ENCODE data around the gene ARHGAP4.

The ARHGAP4 gene

DNA sequence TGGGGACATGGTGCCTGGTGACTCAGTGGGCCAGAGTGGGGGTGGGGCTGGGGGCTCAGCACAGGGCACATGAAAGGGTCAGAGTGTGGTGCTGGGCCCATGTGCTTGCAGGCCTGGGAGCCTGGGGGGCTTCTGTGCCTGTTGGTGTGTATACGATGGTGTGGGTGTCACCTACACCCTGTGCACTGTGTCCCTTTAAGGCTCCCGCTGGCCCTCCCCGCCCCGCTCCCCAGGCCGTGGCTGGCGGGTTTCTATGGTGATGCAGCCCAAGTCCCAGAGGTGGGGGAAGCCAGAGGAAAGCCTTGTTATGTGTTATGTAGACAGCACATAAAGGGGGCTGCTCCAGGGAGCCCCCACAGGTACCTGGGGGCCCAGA lies 45.6 kb downstream of the ARHGAP4 start:
- DNase-seq (ENCODE audit: low read depth), result no peak

GRCh38 chrX:153879741-153880439 lies 46.2 kb downstream of the ARHGAP4 start:
- no peak for DNase-seq (ENCODE audit: low read depth)

DNA sequence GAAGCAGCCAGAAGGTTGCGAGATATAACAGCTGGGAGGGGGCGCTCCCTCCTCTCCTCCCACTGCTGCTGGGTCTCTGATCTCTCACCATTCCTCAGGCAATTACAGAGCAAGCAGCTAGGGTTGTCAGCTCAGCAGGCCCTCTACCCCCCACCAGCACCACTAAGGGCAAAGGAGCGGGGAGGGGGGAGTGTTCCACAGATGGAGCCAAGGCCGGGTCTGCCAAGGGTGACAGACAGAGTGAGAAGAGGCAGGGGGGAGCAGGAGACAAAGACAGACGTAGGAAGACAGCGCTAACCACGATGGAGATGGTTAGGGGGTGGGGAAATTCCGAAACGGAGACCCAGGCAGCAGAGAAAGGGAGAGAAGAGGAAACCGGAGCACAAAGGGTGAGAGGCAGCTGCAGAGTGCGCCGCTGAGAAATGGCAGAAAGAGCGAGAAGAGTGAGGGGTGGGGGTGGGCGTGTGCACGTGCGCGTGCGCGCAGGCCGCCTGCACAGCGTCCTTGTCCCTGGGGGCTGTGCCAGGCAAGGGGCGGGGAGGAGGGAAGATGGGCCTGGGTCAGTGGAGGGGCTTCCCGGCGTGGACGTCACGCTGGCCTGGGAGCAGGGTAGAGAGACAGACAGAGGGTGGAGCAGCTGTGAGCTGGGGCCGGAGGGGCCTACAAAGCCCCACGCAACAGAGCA lies 47.0 kb downstream of the ARHGAP4 start:
- no peak for DNase-seq (ENCODE audit: low read depth)

DNA sequence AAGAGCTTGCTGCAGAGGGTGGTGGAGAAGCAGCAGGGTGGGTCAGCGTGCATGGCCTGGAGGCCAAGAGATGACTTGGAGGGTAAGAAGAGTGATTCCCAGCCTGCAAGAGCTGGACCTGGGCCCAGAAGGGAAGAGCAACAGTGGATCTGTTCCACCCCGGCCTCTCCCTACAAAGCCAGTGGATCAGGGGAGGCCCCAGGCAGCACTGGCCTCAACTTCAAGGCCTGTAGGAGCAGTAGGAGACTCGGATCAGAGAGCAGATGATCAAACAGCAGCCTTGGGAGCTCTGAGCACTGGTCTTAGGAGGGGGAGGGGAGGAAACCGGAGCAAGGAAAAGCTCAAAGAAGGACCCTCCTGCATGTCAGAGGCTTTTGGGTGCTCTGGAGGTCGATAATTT lies 47.7 kb downstream of the ARHGAP4 start:
- DNase-seq (ENCODE audit: low read depth), result no peak

DNA sequence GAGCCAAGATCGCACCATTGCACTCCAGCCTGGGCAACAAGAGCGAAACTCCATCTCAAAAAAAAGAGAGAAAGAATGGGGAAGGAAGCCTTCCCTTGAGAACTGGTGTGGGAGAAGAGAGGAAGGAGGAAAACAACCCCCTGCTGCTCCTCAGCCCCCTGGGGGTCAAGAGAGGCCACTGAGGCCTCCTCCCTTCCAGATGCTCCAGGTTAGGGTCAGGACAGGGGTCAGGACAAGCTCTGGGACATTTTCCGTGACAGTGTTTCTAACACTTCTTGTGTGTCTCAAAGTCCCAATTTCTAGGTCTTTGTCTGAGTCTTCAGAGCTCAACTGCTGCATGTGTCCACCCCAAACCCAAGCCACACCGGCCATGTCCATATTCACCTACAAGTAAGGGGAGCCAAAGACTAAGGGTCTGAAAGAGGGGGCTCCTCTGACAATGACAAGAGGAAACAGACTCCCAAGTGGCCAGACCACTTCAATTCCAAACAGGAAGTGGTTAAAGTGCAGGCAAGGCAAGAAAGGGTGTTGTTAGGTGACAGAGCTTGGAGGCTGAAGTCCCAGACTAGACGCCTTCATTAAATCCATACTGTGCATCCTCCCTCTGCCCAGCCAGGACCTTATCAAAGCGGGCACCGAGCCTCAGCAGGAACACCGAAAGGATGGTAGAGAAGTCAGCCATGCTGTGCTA lies 48.3 kb downstream of the ARHGAP4 start:
- no peak for DNase-seq (ENCODE audit: low read depth)

GRCh38 chrX:153876112-153876491 lies 50.0 kb downstream of the ARHGAP4 start:
- no peak for DNase-seq (ENCODE audit: low read depth)

- peak; percentile 37 for DNase-seq (ENCODE audit: low read depth)
Measured at GRCh38 chrX:153875391-153876111, 50.5 kb downstream of the ARHGAP4 start.

DNA sequence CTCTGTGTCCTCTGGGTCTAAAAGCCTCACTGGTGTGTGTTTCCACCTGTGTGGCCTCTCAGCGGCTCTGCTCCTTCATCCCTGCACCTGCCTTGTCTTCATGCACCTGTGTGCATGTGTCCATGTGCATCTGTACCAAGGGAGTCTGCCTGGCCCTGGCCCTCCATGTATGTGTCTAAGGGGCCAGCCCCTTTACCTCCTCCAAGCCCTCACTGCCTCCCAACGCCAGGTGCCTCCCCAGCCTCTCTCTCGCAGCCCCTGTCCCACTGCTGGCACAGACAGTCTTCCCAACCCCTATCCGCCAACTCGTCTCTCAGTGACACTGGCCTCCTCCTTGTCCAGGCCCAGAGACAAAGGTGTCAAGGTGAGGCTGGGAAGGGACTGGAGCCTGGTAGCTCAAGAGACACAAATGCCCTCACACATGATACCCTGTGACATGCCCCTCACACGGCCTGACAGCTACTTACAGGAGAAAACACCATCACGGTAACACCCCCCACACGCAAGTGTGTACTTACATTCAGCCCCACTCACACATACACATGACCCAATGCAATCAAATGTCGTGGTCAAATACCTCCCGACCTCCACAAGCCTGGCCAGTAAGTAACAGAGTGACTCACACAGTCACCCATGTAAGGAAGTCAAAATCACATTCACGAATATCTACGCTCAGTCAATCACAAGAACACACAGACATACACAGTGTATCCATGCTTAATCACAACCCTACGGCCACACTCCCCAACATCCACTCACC lies 51.5 kb downstream of the ARHGAP4 start:
- DNase-seq (ENCODE audit: low read depth), result no peak

DNA sequence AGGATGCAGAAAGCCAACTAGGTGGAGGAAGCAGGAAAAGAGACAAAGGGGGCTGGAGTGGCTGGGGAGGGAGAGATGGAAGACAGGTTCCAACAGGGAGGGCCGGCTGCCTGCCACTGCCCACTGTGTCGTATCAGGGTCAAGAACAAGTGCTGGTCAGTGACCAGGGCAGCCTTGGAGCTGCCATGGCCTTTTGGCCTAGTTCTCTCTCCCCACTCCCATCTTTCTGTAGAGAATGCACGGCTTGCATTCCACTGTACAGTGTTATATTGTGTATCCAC lies 52.0 kb downstream of the ARHGAP4 start:
- DNase-seq (ENCODE audit: low read depth), result no peak

GRCh38 chrX:153873282-153874084 lies 52.6 kb downstream of the ARHGAP4 start:
- DNase-seq (ENCODE audit: low read depth), result no peak

- no peak for DNase-seq (ENCODE audit: low read depth)
Measured at GRCh38 chrX:153871946-153872878, 53.9 kb downstream of the ARHGAP4 start.

DNA sequence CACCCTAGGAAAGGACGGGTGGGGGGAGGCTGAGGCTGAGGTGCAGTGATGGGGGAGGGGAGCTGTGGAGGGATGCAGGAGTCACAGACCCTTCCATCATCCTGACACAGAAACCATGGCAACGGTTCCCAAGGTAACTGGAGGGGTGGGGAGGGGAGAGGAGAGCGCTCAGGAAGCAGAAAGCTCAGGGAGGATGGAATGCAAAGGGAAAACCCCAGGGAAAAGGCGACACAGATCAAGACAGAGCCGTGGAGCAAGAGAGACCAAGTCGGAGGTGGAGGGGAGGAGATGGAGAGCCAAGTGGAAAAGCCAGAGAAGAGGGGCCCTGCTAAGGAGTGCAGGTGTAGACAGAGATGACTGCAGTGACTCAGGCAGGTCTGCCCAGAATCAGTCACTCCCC lies 54.6 kb downstream of the ARHGAP4 start:
- DNase-seq (ENCODE audit: low read depth), result no peak

GRCh38 chrX:153870791-153871360 lies 55.2 kb downstream of the ARHGAP4 start:
- DNase-seq (ENCODE audit: low read depth), result no peak

DNA sequence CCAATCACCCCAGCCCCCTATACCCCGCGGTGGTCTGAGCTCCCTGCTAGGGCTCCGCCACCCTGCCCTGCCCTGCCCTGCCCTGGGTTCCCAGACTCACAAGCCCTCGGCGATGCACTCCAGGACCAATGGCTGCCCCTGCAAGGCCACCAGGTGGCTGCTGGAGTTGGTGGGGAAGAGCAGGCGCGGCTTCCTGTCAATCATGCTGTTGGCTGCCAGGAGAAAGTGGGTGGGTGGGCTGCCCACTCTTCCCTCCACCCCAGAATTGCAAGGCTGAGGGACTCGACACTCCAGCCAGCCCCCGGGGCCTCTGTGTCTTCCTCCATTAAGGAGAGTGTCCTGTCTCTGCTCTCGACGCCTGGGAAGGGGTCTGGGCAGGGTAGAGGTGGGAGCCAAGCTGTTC lies 55.8 kb downstream of the ARHGAP4 start:
- DNase-seq (ENCODE audit: low read depth), result no peak

DNA sequence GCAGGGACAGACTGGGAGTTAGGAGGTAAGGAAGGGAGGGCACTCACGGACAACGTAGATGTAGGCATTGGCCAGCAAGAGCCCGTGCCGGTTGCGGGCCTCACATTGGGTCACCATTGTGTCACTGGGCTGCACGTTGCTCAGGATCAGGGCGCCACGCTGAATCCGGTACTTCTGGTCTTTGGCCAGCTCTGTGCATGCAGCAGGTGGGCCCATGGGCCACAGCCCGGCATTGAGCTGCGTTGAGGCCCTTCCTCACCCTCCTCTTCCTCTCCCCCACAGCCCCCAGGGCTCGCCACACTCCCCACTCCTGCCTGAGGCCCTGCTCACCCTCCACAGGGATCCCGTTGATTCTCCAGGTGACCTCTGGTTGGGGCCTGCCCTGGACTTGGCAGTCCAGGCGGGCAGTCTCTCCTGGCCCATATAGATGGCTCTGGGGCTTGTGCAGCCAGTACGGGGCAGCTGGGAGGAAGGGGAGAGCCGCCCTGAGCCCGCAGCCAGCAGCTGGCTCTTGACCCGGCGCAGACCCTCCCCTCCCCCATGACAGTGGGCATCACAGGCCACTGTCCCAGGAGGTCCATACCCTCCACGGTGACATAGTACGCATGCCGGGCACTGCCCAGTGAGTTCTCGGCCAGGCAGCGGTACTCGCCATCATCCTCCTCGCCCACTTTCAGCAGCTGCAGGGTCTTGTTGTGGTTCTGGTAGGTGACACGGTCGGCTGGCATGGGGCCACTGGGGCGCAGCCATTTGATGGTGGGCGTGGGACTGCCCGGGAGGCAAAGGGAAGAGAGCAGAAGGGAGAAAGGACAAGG lies 56.4 kb downstream of the ARHGAP4 start:
- no peak for DNase-seq (ENCODE audit: low read depth)

DNA sequence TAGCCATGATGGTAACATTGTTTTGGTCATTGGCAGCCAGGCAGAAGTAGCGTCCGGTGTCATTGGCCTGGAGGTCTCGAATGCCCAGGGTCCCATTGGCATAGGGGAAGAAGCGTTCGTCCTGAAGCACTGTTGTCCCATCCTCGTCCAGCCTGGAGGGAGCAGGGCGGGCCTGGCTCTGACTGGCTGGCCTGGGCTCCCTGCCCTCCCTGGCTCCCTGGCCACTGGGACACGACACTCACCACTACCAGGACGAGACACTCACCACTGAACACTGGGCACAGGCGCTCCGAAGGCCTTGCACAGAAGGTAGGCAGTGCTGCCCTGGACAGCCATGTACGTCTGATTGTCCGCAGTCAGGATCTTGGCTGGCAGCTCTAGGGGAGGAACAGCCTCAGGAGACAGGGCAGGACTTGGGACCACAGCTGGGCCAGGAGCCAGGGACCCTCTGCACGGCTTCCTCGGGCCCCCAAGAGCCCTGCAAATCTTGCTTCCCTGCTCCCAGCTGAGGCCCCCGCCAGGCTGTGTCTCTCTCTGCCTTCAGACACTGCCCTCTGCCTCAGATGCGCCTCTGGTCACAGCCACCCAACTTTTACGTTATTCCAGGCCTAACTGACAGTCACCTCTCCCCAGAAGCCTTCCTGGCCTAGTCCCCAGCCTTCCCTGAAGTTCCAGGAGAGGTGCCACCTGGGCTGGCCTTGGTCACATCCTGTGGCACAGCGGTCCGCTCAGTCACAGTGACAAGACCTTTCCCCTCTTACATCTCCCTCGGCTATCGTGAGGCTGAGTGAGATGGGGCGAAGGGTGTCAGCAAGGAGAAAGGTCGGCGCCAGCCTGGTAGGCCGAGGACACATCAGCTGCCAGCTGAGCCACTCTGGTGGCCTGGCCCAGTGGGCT lies 57.2 kb downstream of the ARHGAP4 start:
- no peak for DNase-seq (ENCODE audit: low read depth)

DNA sequence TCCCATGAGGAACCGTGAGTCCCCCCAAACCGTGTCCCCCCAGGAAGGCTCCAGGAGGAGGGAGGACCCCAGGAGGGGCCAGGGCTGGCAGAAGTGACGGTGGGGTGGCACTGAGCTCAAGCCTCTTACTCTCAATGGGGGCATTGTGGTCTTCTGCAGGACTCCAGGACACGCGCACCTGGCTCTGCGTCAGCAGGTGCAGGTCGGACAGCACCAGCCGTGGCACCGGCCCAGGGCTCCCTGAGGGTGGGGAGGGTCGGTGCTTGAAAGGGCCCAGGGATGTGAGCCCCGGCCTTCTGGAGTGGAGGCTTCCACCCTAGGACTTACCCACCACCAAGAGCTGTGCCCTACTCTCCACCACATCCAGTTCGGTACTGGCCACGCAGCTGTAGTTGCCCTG lies 58.4 kb downstream of the ARHGAP4 start:
- no peak for DNase-seq (ENCODE audit: low read depth)

DNA sequence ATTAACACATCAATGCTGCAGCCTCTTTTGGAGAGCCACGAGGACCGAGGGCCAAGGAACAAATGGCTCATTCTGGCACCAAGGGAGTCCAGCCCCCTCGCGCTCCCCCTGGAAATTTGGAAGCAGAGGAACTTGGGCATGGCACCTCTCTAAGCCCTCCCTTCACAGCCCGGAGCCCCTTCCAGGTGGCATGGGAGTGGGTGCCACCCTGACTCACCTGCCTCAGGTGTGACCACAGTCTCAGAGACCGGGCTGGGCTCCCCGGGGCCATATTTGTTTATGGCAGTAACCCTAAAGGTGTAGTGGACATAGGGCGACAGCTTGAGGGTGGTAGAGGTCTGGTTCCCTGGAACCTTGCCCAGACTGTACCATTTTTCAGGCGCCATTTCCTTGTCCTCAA lies 58.9 kb downstream of the ARHGAP4 start:
- no peak for DNase-seq (ENCODE audit: low read depth)
